C4-2B (cell line): ENCODE results near the gene ZDHHC8.

Source experiments
- CTCF ChIP-seq: fragments of 450-650 bp; conservative IDR thresholded peaks from 2 replicates; pipeline ENCODE4 v1.5.1; 2017; ENCODE audit warnings: mild to moderate bottlenecking
- ZFX ChIP-seq: fragments of 450-650 bp; IDR thresholded peaks from 2 replicates; pipeline ENCODE4 v1.6.1; 2017

DNA sequence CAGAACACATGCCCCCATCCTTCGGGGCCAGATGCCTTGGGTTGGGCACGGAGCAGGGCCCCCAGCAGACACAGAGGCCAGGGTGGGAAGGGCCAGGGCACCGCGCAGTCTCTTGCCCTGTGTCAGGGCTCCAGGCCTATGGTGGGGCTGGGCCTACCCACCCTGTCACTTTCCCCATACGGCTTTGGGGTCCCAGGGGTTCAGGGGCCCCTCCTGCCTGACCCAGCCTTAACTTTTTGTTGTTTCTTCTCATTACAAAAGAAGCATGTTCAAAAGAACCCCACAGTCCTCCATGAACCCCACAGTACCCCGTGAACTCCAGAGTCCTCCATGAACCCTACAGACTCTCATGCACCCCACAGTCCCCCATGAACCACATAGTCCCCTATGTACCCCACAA lies 52.2 kb downstream of the ZDHHC8 start:
- no peak for TF ChIP-seq CTCF
- no peak for TF ChIP-seq ZFX
